K562 (cell line): ENCODE measurements around the gene UTP11. TPM values are rescaled to one million over a fixed set of nuclear protein-coding genes. Genes with fewer than 3 reads are reported as not detected.
A peak's percentile ranks its signal among the peaks of the same experiment; 100 is the strongest.

Experiments
- ASH1L ChIP-seq: fragments of 450-650 bp; IDR thresholded peaks from 2 replicates; pipeline ENCODE4 v1.6.1; 2018; ENCODE audit warnings: borderline replicate concordance, mild to moderate bottlenecking, low read depth; ENCODE audit not compliant: partially characterized antibody
- BRD9 ChIP-seq: fragments of 450-650 bp; IDR thresholded peaks from 2 replicates; pipeline ENCODE4 v1.6.1; 2018; ENCODE audit warnings: low read depth; ENCODE audit not compliant: partially characterized antibody
- ETV1 ChIP-seq: fragments of 450-650 bp; conservative IDR thresholded peaks from 2 replicates; pipeline ENCODE4 v1.6.1; 2016; ENCODE audit warnings: missing genetic modification characterization, control low read depth, low read depth, missing compliant biosample characterization
- HNRNPL ChIP-seq: fragments of 200-400 bp; formaldehyde crosslinking; IDR thresholded peaks from 2 replicates; pipeline ENCODE4 v1.6.1; 2017; ENCODE audit warnings: low read depth, mild to moderate bottlenecking, low read length
- KDM1A ChIP-seq, 2 experiments: fragments of 450-650 bp; IDR thresholded peaks; 2 replicates each; pipeline ENCODE4 v1.6.1; 2016; ENCODE audit warnings: mild to moderate bottlenecking in 2 of 2
- KLF1 ChIP-seq: fragments of 450-650 bp; IDR thresholded peaks from 2 replicates; pipeline ENCODE4 v1.6.1; 2016; ENCODE audit warnings: missing genetic modification characterization, missing compliant biosample characterization
- MXI1 ChIP-seq: IDR thresholded peaks from 2 replicates; pipeline ENCODE4 v1.6.1; 2011; ENCODE audit warnings: low read depth, mild to moderate bottlenecking, improper control_type of control experiment, low read length
- RBM14 ChIP-seq: fragments of 200-400 bp; formaldehyde crosslinking; IDR thresholded peaks from 2 replicates; pipeline ENCODE4 v1.6.1; 2018; ENCODE audit warnings: low read depth, mild to moderate bottlenecking, low read length, moderate library complexity, borderline replicate concordance; ENCODE audit not compliant: insufficient read depth
- SIN3B ChIP-seq: fragments of 450-650 bp; IDR thresholded peaks from 2 replicates; pipeline ENCODE4 v1.6.1; 2017; ENCODE audit warnings: low read depth, mild to moderate bottlenecking, moderate library complexity
- ZNF311 ChIP-seq: fragments of 250-450 bp; sonication (Bioruptor Pico); IDR thresholded peaks from 2 replicates; pipeline ENCODE4 v1.4.0; 2020; ENCODE audit warnings: mild to moderate bottlenecking, moderate library complexity
- ZNF316 ChIP-seq: fragments of 450-650 bp; IDR thresholded peaks from 2 replicates; pipeline ENCODE4 v1.6.1; 2016
- ZNF766 ChIP-seq: fragments of 200-800 bp; sonication (Bioruptor generic); conservative IDR thresholded peaks from 2 replicates; pipeline ENCODE4 v1.6.1; 2016; ENCODE audit warnings: missing genetic modification characterization, missing compliant biosample characterization
- polyA plus RNA-seq, 8 experiments: library from polyadenylated mRNA; depleted of rRNA in 4 of 8; stranded (reverse) in 5 of 8; unstranded in 3 of 8; fragments of >200 nt; fragmentation: Nextera tagmentation in 2 of 8; fragmentation: Illumina TruSeq in 1 of 8; extraction: Ambion mirVana in 2 of 8; extraction: Trizol in 1 of 8; gene quantifications; 2 replicates each; pipeline versions ENCODE4 v1.2.1 to v1.2.3, GENCODE V29; 2011 to 2014; ENCODE audit warnings: inconsistent platforms in 1 of 8, missing spikeins in 1 of 8
- total RNA-seq, 7 experiments: library from RNA; depleted of rRNA in 6 of 7; stranded (reverse); fragments of >200 nt in 6 of 7; fragmentation: Illumina TruSeq in 2 of 7; extraction: Trizol in 2 of 7; gene quantifications; 2 replicates each; pipeline versions ENCODE4 v1.2.1 to v1.2.3, GENCODE V29; 2011 to 2021; ENCODE audit warnings: low replicate concordance in 1 of 7
- TF ChIP-seq, protein P1 (sequence below): fragments of 250-450 bp; sonication (Bioruptor Pico); IDR thresholded peaks from 2 replicates; pipeline ENCODE4 v1.5.0; 2020; ENCODE audit warnings: mild to moderate bottlenecking, borderline replicate concordance
- TF ChIP-seq, protein P2 (sequence below): fragments of 450-650 bp; formaldehyde crosslinking; IDR thresholded peaks from 2 replicates; pipeline ENCODE4 v1.4.0; 2022; ENCODE audit warnings: missing genetic modification characterization
- TF ChIP-seq, protein P3 (sequence below): fragments of 450-650 bp; IDR thresholded peaks from one replicate; pipeline ENCODE4 v1.6.1; 2018; ENCODE audit warnings: mild to moderate bottlenecking, moderate library complexity; ENCODE audit not compliant: partially characterized antibody

Gene UTP11
- total and polyA plus RNA-seq, 9 of the 15 experiments (the other 6 are each of a cell fraction or from before 2014, with no cell fraction given): 91.1 to 378 (median 221) TPM

DNA sequence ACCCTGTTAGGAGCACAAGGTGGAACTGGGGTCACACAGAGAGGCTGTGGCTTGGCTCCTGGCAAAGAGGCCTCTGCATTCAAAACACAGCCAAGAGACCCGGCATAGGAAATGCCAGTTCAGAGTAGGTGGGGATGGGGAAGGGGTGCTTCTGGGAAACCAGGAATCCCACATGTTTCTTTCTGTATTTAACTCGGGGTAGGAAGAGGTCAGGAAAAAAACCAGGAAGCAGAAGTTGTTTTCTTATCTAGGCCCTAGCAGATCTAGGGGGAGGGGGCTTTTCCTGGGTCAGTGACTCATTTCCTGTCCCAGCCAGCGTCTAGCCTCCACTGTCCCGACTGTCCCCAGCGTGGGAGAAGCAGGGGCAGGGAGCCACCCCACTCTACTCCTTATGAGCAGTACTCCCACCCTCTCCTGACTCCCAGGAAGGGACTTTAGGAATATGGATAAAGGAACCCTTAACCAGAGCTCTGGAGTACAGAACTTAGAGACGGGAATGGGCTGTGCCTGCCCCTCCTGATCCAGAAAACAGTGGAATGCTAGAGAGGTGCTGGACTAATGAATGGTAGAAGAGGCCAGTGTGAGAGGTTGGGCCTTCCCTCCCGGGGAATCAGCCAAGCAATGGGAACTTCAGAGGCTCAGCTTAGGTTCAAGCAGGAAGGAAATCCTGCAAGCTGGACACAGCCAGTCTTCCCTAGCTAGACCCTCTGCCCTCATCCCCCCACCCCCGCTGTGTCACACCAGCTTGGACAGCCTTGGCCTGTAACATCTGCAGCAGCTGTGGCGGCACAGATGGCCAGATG is 12.9 kb upstream of the UTP11 start (continued):
- TF ChIP-seq, protein P1, sequence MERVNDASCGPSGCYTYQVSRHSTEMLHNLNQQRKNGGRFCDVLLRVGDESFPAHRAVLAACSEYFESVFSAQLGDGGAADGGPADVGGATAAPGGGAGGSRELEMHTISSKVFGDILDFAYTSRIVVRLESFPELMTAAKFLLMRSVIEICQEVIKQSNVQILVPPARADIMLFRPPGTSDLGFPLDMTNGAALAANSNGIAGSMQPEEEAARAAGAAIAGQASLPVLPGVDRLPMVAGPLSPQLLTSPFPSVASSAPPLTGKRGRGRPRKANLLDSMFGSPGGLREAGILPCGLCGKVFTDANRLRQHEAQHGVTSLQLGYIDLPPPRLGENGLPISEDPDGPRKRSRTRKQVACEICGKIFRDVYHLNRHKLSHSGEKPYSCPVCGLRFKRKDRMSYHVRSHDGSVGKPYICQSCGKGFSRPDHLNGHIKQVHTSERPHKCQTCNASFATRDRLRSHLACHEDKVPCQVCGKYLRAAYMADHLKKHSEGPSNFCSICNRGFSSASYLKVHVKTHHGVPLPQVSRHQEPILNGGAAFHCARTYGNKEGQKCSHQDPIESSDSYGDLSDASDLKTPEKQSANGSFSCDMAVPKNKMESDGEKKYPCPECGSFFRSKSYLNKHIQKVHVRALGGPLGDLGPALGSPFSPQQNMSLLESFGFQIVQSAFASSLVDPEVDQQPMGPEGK (CRISPR knock-in tag): no peak
- TF ChIP-seq, protein P2, sequence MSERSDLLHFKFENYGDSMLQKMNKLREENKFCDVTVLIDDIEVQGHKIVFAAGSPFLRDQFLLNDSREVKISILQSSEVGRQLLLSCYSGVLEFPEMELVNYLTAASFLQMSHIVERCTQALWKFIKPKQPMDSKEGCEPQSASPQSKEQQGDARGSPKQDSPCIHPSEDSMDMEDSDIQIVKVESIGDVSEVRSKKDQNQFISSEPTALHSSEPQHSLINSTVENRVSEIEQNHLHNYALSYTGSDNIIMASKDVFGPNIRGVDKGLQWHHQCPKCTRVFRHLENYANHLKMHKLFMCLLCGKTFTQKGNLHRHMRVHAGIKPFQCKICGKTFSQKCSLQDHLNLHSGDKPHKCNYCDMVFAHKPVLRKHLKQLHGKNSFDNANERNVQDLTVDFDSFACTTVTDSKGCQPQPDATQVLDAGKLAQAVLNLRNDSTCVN: no peak
- no peak for TF ChIP-seq MXI1
- TF ChIP-seq ZNF311 (CRISPR knock-in tag): no peak
- no peak for TF ChIP-seq ZNF316
- peak; percentile 99 for TF ChIP-seq ETV1 (tag)
- no peak for TF ChIP-seq HNRNPL
- TF ChIP-seq ASH1L: no peak
- TF ChIP-seq SIN3B: no peak
- peak in 1 of 2 experiments; percentile 83; a peak in 3 of 4 replicates for TF ChIP-seq KDM1A (IDR thresholded peaks at IDR 0.05)
- TF ChIP-seq RBM14: no peak
- TF ChIP-seq, protein P3, sequence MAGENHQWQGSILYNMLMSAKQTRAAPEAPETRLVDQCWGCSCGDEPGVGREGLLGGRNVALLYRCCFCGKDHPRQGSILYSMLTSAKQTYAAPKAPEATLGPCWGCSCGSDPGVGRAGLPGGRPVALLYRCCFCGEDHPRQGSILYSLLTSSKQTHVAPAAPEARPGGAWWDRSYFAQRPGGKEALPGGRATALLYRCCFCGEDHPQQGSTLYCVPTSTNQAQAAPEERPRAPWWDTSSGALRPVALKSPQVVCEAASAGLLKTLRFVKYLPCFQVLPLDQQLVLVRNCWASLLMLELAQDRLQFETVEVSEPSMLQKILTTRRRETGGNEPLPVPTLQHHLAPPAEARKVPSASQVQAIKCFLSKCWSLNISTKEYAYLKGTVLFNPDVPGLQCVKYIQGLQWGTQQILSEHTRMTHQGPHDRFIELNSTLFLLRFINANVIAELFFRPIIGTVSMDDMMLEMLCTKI: no peak
- TF ChIP-seq BRD9: peak; percentile 70
- TF ChIP-seq ZNF766: peak; percentile 79; the same call in 1 of the 2 replicates
- TF ChIP-seq KLF1: no peak
